GM19468 (cell line): ENCODE data around the gene ANKRD13B.

Experiments used
- ATAC-seq: cut with Tn5 transposase; IDR thresholded peaks from one replicate; pipeline ENCODE4 v1.9.1; 2021; ENCODE audit warnings: mild to moderate bottlenecking, moderate library complexity, moderate number of reproducible peaks; ENCODE audit not compliant: unreplicated experiment; ENCODE audit errors: extremely low read depth

The ANKRD13B gene

GRCh38 chr17:29591737-29592608 is 959 bp upstream of the ANKRD13B start:
- no peak for ATAC-seq

GRCh38 chr17:29593591-29594518 is 923 bp downstream of the ANKRD13B start:
- ATAC-seq = no peak

- no peak for ATAC-seq
These were observed 1.7 kb downstream of the ANKRD13B start for GRCh38 chr17:29594519-29595090.

DNA sequence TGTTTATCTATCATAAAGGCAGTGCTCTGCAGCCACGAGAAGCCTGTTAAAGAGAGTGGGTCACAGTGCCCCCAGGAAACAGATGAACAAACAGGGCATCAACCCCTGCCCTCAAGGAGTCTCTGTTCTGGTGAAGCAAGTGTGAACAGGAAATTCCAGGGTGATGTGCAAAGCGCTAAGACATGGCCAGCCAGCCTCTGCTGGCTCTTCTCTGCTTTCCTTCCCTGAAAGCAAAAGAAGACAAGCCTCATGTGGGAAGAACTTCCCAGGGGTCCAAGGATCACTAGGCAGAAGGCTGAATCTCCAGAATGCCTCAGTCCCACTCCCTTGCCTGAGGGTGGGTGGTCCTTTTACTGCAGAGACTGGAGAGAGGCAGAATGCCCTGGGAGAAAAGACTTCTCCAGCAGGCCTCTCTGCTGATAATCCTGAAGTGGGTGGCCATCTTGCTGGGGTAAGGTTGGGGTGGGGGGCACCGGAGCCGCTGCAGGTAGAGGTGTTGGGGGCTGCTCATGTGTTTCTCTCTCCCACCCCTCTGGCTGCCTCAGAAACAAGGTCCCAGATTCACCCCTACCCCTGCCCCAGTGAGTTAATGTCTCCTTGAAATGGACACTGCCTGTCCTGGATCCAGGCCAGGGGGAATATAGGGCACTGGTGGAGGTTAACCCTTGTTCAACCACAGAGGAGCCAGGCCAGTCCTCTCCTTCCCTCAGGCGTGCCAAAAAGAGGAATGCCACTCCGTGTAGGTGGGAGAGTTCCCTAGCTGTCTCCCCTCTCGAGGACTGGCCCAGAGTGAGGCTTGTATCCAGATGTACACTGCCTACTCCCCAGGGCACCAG is 2.4 kb downstream of the ANKRD13B start:
- ATAC-seq = no peak

- no peak for ATAC-seq
These were observed 3.2 kb downstream of the ANKRD13B start for GRCh38 chr17:29595943-29596774.

GRCh38 chr17:29596811-29597210 is 3.9 kb downstream of the ANKRD13B start:
- ATAC-seq = no peak

DNA sequence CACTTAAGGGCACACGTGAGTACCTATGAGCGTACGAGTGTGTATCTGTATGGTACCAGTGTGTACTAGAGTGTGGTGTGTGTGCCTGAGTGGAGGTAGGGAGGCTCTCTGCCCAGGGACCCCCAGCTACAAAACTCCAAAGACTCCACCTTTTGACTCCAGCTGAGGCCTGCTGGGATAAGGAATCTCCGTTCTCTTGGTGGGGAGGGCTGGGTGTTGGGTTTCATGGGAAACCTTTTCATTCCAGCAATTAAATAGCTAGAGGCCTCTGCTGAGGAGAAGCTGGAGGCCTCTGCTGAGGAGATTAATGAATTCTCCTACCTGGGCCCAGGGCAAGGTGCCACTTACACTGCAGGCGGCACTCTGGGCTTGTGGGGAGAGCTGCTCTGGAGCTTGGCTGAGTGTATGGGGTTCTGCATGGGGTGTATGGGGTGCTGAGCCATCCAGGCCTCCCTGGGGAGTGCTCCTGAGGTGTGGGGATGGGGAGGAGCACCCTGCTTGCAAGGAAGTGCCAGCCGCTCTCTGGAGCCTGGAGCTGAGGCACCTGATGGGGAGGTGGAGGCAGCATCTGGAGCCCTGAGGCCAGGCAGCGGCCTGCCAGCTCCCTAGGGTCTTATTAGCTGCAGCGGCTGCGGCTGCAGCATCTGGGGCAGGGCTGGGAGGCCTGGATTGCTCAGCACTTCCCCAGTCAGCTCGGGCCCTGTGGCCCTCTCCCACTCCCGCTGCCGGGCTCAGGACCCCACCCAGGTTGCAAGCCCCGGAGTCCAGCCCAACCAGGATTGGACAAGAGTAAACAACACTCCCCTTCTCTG is 4.6 kb downstream of the ANKRD13B start:
- ATAC-seq = no peak

DNA sequence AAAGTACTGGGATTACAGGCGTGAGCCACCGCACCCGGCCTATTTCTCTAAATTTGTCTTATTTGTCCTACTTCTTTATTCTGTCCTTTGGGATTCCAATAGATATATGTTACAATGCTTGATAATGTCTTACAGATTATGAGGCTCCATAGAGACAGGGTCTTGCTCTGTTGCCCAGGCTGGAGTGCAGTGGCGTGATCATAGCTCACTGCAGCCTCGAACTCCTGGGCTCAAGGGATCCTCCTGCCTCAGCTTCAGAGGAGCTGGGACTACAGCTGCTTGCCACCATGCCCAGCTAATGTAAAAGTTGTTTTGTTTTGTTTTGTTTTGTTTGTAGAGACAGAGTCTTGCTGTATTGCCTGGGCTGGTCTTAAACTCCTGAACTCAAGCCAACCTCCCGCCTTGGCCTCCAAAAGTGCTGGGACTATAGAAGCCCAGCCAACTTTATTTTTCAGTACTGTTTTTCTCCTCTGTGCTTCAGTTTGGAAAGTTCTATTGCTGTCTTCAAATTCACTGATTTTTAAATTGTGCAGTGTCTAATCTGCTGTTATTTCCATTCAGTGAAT is 10.3 kb downstream of the ANKRD13B start:
- no peak for ATAC-seq

- ATAC-seq = no peak
These were observed 14.7 kb downstream of the ANKRD13B start for GRCh38 chr17:29607557-29608195.

GRCh38 chr17:29608986-29609385 is 16.1 kb downstream of the ANKRD13B start:
- no peak for ATAC-seq

DNA sequence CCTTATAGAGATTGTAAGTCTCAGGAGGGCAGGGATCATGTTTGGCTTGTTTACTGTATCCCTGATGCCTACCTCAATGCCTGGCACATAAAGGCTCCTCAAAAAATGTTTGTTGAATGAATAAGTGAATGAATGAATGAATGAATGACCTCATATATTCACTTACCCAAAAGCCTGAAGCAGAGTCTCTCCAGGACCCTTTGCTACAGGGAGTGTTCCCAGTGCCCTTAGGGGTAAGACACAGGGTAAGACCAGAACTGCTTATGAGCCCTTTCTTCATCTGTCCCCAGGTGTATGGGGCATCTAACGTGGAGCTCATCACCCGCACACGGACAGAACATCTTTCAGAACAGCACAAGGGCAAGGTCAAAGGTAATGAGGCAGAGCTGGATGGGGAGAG is 17.5 kb downstream of the ANKRD13B start:
- no peak for ATAC-seq

DNA sequence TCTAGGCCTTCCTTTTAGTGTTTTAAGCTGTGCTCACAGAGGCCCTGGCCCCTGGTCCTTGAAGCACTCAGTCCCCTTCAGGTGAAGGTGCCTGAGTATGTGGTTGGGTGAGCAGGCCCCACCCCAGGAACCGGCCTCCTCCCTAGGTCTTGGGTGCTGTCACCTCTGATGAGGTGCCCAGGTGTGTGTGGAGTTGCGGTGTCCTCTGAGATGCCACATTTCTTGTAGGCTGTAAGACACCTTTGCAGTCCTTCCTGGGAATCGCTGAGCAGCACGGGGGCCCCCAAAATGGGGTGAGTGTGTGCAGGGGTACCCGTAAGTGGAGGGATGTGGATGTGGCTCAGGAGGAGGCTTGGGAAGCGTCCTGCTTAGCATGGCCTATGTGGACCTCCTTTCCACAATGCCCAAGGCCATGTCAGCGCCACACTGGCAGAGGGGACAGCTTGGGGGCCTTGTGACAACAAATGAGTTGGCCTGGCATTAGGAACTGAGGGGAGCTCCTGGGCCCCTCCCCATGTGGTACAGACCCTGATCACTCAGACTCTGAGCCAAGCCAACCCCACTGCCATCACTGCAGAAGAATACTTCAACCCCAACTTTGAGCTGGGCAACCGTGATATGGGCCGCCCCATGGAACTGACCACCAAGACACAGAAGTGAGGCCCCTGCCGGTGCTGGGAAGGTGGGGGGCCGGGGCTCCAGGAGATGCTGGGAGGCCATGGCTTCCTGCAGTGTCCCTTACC is 18.6 kb downstream of the ANKRD13B start:
- no peak for ATAC-seq

DNA sequence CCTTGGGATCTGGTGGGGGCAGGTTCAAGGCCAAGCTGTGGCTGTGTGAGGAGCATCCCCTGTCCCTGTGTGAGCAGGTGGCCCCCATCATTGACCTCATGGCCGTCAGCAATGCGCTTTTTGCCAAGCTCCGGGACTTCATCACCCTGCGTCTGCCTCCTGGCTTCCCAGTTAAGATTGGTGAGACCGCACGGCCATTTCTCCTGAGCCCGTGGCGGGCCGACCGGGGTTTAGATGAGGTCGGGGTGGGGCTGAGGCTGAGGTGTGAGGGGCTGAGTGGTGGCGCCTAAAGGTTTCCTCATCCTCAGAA is 19.1 kb downstream of the ANKRD13B start:
- no peak for ATAC-seq

- ATAC-seq = no peak
These were observed 19.7 kb downstream of the ANKRD13B start for GRCh38 chr17:29612404-29613280.

DNA sequence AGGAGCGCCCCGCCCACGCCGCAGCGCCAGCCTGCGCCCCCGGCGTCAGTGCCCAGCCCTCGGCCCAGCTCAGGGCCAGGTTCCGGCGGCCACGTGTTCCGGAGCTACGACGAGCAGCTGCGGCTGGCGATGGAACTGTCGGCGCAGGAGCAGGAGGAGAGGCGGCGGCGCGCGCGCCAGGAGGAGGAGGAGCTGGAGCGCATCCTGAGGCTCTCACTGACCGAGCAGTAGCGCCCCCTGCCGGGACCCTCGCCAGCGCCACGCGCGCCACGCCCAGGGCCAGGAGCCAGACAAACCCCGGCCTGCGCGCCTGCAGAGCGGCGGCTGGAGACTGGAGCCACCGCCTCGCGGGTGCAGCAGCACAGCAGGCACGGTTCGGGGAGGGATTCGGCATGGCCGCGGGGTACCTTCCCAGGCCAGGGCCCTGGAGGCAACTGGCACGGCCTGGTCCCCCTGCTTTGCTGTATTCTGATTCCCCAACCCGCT is 20.5 kb downstream of the ANKRD13B start:
- no peak for ATAC-seq

GRCh38 chr17:29613856-29614255 is 20.9 kb downstream of the ANKRD13B start:
- ATAC-seq = no peak
